ENCODE measurements around the gene BEST4. TPM values are rescaled to one million over a fixed set of nuclear protein-coding genes. Genes with fewer than 3 reads are reported as not detected.
"Not testable (repeated sequence)": the region's sequence is repeated elsewhere in the genome, so short reads cannot be mapped to it uniquely, and the experiment has no call there.

Gene BEST4
- total and polyA plus RNA-seq, 2 donors (not counting 3 experiments of a cell fraction or from before 2014, with no cell fraction given), result 0.21 TPM; not detected in 1

DNA sequence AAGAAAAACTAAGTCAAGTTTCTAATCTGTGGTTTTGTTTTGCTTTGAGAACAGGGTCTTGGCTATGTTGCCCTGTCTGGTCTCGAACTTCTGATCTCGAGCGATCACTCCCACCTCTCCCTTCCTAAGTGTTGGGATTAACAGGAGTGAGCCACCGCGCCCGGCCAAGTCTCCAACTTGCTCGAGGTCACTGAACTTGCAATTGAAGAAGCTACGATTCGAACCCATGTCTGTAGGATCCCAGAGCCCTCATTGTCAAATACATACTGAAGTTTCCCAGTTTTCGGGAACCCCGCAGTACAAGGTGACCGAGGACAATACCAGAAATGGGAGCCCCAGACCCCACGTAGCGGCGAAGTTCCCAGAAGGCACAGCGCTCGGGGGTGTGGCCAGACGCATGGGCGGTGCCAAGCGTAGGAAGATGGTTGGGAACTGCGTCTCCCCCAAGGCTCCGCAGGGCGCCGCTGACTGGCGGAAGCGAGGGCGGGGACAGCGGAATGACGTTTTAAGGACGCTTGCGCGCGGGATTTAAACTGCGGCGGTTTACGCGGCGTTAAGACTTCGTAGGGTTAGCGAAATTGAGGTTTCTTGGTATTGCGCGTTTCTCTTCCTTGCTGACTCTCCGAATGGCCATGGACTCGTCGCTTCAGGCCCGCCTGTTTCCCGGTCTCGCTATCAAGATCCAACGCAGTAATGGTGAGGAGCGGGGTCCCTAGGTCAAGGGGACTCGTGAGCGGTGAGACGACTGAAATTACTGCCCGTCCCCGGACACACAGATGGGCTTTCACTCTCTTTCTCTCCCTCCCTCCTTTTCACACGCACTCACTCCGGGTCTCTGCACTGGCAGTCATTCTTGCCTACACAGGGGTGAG lies 48.4 kb downstream of the BEST4 start, which contains the start of gene KIF2C:
KIF2C (plus strand) TSS at position 531 of the 872 bp plus-strand sequence; CDS start at position 627, 96 bp downstream.
- H3K9ac ChIP-seq (replicated peaks; ENCODE audit: extremely low read depth, insufficient read depth, low read length), result peak within 1 kb of the TSS; percentile 61
- ChIA-PET CTCF (interaction anchor here (4.5 kb wide), 1 partner anchor 10 kb away, joined by 21 read pairs; the partner anchor contains the start of gene RNU5D-1), POLR2A (interaction anchor here (1.0 kb wide), 1 partner anchor 9 kb away, joined by 3 read pairs; the partner anchor contains the start of gene RNU5D-1)
- H3K4me3 ChIP-seq (replicated peaks in 1 of 3; ENCODE audit: insufficient read depth in 1 of 3, low read depth in 1 of 3, low read length in 3 of 3), result peak within 1 kb of the TSS; percentile 55 to 84 (median 63)
- BruUV-seq (replicated peaks), result TSS peak; percentile 99
- TF ChIP-seq POLR2A (IDR thresholded peaks at IDR 0.05; ENCODE audit: low read depth, low read length) (peak; percentile 98), GATA2 (IDR thresholded peaks at IDR 0.05; ENCODE audit: insufficient read depth, insufficient read length, low read depth, low read length) (no peak), POLR2AphosphoS5 (IDR thresholded peaks at IDR 0.05; ENCODE audit: insufficient read depth, low read depth, low read length) (peak; percentile 83), EZH2 (IDR thresholded peaks at IDR 0.05; ENCODE audit: borderline replicate concordance, low read depth, low read length, severe bottlenecking) (no peak)
- TF ChIP-seq, protein P1, sequence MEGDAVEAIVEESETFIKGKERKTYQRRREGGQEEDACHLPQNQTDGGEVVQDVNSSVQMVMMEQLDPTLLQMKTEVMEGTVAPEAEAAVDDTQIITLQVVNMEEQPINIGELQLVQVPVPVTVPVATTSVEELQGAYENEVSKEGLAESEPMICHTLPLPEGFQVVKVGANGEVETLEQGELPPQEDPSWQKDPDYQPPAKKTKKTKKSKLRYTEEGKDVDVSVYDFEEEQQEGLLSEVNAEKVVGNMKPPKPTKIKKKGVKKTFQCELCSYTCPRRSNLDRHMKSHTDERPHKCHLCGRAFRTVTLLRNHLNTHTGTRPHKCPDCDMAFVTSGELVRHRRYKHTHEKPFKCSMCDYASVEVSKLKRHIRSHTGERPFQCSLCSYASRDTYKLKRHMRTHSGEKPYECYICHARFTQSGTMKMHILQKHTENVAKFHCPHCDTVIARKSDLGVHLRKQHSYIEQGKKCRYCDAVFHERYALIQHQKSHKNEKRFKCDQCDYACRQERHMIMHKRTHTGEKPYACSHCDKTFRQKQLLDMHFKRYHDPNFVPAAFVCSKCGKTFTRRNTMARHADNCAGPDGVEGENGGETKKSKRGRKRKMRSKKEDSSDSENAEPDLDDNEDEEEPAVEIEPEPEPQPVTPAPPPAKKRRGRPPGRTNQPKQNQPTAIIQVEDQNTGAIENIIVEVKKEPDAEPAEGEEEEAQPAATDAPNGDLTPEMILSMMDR (IDR thresholded peaks at IDR 0.05; ENCODE audit: extremely low read depth in 1 of 2, insufficient read depth in 1 of 2, low read depth in 1 of 2, low read length in 2 of 2), result no peak
- TF ChIP-seq, protein P2, sequence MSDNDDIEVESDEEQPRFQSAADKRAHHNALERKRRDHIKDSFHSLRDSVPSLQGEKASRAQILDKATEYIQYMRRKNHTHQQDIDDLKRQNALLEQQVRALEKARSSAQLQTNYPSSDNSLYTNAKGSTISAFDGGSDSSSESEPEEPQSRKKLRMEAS (IDR thresholded peaks at IDR 0.05; ENCODE audit: insufficient read depth, insufficient read length), result peak; percentile 38
- peak within 1 kb of the TSS; percentile 87 for H3K4me2 ChIP-seq (ENCODE audit: insufficient read depth, low read length)
- H3K79me2 ChIP-seq (ENCODE audit: control insufficient read depth, insufficient read depth, low read length), result peaks cover 38% of the 10 kb centered on the region
- H3K4me1 ChIP-seq (ENCODE audit: control insufficient read depth, extremely low read depth, insufficient read depth, low read length), result peaks cover 14% of the 10 kb centered on the region
- no peaks in the 10 kb centered on the region for H3K9me1 ChIP-seq (replicated peaks; ENCODE audit: control insufficient read depth, extremely low read depth, insufficient read depth, low read length)
- peak within 1 kb of the TSS; percentile 54 for H3K27ac ChIP-seq (ENCODE audit: insufficient read depth, low read depth, low read length)
- H4K20me1 ChIP-seq (replicated peaks; ENCODE audit: control insufficient read depth, extremely low read depth, insufficient read depth, low read length), result no peaks in the 10 kb centered on the region
- FAIRE-seq (peak; percentile 97), DNase-seq (ENCODE audit: low read depth, low spot score) (peak; percentile 98)
- intact Hi-C loops (cut with micrococcal nuclease) (loop anchor here (1.0 kb wide), 2 partner anchors 8 to 36 kb away; partner anchors contain the start of genes RNU5D-1 and RPS8), dilution Hi-C loops (cut with MboI; ENCODE audit: extremely low pct_ligation_motif_present, low sequenced_read_pairs) (no loop called here)
- peaks cover 0 to 4% of the 10 kb centered on the region in 2 experiments for H3K27me3 ChIP-seq (ENCODE audit: control insufficient read depth in 2 of 2, insufficient read depth in 2 of 2, low read length in 2 of 2)
- H2AFZ ChIP-seq (ENCODE audit: low read depth, low read length), result peak within 1 kb of the TSS; percentile 85
- no peaks in the 10 kb centered on the region for H3K36me3 ChIP-seq (ENCODE audit: control insufficient read depth in 2 of 2, extremely low read depth in 1 of 2, insufficient read depth in 2 of 2, low read length in 2 of 2)
- H3K9me3 ChIP-seq (replicated peaks; ENCODE audit: control insufficient read depth, insufficient read depth, low read length), result no peaks in the 10 kb centered on the region

DNA sequence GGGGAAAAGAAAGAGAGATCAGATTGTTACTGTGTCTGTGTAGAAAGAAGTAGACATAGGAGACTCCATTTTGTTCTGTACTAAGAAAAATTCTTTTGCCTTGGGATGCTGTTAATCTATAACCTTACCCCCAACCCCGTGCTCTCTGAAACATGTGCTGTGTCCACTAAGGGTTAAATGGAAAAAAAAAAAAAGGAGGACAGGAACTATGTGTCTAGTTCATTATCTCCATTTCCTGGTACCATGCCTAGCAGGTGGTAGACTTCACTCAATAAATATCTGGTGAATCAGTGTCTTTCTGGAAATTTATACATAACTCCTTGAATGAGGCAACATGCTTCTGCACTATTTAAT lies 49.0 kb downstream of the BEST4 start:
- BruUV-seq (replicated peaks); H3K9me1 ChIP-seq (replicated peaks; ENCODE audit: control insufficient read depth, extremely low read depth, insufficient read depth, low read length); H3K27me3 ChIP-seq (ENCODE audit: control insufficient read depth in 2 of 2, insufficient read depth in 2 of 2, low read length in 2 of 2); FAIRE-seq; H4K20me1 ChIP-seq (replicated peaks; ENCODE audit: control insufficient read depth, extremely low read depth, insufficient read depth, low read length); H3K36me3 ChIP-seq (ENCODE audit: control insufficient read depth in 2 of 2, extremely low read depth in 1 of 2, insufficient read depth in 2 of 2, low read length in 2 of 2); DNase-seq (ENCODE audit: low read depth, low spot score); H3K9me3 ChIP-seq (replicated peaks; ENCODE audit: control insufficient read depth, insufficient read depth, low read length); dilution Hi-C loops (cut with MboI; ENCODE audit: extremely low pct_ligation_motif_present, low sequenced_read_pairs): not testable (repeated sequence)
- Histone ChIP-seq H3K4me3 (replicated peaks in 1 of 3; ENCODE audit: insufficient read depth in 1 of 3, low read depth in 1 of 3, low read length in 3 of 3) (peak overlapping the region; percentile 39 to 76 (median 55)), H2AFZ (ENCODE audit: low read depth, low read length) (peak overlapping the region; percentile 85), H3K27ac (ENCODE audit: insufficient read depth, low read depth, low read length) (peak overlapping the region; percentile 50), H3K4me2 (ENCODE audit: insufficient read depth, low read length) (peak overlapping the region; percentile 74), H3K4me1 (ENCODE audit: control insufficient read depth, extremely low read depth, insufficient read depth, low read length) (peaks cover 14% of the 10 kb centered on the region), H3K9ac (replicated peaks; ENCODE audit: extremely low read depth, insufficient read depth, low read length) (peak overlapping the region; percentile 61), H3K79me2 (ENCODE audit: control insufficient read depth, insufficient read depth, low read length) (peaks cover 32% of the 10 kb centered on the region)
- intact Hi-C loops (cut with micrococcal nuclease), result loop anchor here (1.0 kb wide), 2 partner anchors 8 to 36 kb away; partner anchors contain the start of genes RNU5D-1 and RPS8
- POLR2A ChIA-PET, result interaction anchor here (1.0 kb wide), 1 partner anchor 8 kb away, joined by 3 read pairs; the partner anchor contains the start of gene RNU5D-1
- CTCF ChIA-PET, result interaction anchor here (4.5 kb wide), 1 partner anchor 9 kb away, joined by 21 read pairs; the partner anchor contains the start of gene RNU5D-1

Data from endothelial cell of umbilical vein (primary cell).